HG02885 (cell line): ENCODE data around the gene ARHGEF12.

Experiments used
- ATAC-seq: cut with Tn5 transposase; IDR thresholded peaks from one replicate; pipeline ENCODE4 v1.9.1; 2021; ENCODE audit warnings: mild to moderate bottlenecking; ENCODE audit not compliant: unreplicated experiment, poor library complexity

ARHGEF12 gene

DNA sequence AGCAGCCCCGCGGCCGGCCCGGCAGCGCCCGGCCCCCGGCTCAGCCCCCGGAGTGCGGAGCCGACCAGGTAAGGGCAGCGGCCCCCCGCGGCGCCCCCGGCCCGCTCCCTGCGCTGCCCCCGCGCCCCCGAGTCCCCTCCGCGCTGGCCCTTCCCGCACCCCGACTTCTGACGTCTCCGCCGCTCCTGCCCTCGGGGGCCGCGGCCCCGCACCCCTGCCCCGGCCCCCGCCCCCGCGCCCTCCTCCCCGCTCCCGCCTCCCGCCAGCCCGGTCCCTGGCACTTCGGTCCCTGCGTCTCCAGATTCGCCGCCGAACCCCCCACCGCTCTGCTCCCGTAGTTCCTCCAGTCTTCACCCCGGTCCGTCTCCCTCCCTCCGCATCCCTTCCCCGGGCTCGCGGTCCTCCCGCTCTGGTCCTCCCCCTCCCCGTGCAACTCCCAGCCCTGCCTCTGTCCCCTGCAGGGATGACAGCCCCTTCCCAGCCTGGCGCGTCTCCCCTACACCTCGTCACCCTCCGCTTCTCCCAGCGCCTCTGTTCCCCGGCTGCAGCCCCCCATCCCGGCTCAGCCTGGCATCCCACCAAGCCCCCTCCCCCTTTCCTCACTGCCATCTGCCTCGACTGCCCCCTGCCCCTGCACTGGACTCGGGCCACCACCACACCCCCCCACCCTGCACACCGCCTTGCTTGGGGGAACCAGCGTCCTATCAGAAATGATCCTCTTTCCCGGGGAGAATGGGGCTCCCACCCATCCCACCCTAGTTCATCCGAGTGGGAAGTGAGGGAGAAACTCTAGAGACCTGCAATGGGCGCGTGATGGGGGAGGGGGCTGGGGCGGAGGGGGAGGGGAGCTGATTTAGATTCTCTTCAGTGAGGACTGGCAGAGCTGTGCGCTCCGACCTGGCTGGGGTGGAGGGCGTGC, 175.9 kb downstream of the ARHGEF12 start:
- no peak for ATAC-seq

DNA sequence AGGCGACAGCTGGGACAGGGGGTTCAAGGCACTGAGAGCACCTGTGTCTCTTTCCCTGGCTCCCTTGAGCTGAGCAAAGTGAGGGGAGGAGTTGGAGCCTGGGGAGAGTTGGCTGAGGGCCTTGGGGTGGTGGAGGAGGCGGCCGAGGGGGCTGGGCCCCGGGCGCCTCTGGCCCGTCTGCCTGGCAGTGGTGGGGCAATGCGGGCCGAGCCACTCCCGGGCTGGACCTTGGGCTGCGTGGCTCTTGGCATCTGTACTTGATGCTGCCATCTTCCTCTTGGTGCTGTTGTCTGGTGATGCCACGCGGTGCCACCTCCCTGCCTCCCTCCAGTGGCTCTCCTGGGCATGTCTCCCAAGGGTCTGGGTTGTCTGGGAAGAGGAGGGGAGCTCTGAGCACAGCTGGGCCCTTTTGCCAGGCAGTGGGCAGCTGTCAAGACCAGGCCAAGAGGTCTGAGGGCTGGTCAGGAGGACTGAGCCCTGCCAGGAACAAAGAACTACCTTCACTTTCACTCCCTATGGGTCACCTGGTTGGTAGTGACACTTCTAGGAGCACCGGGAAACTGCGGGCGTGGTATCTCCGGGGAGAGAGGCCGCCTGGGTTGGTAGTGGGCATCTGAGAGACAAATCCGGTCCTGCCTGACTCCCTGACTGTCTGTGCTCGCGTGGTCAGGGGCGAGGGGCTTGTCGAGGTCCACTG, 176.7 kb downstream of the ARHGEF12 start:
- no peak for ATAC-seq

- ATAC-seq, result no peak
Observed at GRCh38 chr11:120513436-120514315, 177.5 kb downstream of the ARHGEF12 start.

DNA sequence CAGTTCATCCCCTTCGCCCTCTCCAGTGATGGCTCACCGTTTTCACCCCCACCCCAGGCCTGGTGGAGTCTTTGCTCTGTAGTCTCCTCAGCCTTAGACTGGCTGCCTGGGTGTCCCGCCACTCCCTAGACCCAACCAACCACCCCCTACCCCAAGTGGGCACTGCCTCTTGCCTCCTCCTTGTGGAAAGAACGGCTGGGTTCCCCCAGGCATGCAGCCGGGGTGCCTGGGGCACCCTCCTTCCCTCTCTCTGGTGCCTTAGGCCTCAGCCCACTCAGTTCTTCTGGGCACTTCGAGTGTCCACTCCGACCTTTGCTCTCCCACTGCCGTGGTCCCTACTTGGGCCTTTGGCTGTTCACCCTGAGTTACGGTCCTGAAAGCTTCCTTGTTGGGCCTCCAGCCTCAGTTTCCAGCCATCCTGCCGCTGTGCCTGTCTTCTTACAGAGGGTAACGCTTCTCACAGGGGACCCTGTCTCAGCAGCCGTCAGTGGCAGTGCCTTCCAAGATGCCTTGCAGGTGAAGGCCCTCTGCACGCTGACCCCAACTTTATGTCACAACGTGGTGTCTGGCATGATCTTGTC, 178.4 kb downstream of the ARHGEF12 start:
- no peak for ATAC-seq

DNA sequence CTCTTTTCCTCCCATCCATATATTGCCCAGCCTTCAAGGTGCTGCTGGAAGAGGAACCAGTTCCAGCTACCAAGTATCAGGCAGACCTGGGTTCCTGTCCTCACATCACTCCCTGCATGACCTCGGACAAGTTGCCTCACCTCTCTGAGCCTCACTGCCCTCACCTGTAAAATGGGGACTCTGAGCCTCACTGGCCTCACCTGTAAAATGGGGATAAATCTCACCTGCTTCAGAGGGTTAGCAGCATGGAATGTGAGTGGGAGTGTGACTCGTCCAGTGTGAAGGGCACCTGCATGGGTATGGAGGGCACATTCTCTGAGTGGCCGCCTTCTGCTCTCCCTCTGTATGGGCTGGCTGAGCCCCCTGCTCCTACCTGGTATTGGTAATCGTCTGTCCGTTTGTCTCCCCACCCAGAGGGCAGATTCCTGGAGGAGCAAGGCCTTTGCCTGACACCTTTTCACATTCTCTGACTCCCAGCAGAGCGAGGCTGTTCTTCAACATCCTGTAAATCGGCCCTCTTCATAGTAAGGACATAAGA, 179.0 kb downstream of the ARHGEF12 start:
- ATAC-seq, result no peak

GRCh38 chr11:120516461-120517389, 180.5 kb downstream of the ARHGEF12 start:
- ATAC-seq, result no peak

GRCh38 chr11:120517390-120517761, 181.2 kb downstream of the ARHGEF12 start:
- ATAC-seq, result no peak

DNA sequence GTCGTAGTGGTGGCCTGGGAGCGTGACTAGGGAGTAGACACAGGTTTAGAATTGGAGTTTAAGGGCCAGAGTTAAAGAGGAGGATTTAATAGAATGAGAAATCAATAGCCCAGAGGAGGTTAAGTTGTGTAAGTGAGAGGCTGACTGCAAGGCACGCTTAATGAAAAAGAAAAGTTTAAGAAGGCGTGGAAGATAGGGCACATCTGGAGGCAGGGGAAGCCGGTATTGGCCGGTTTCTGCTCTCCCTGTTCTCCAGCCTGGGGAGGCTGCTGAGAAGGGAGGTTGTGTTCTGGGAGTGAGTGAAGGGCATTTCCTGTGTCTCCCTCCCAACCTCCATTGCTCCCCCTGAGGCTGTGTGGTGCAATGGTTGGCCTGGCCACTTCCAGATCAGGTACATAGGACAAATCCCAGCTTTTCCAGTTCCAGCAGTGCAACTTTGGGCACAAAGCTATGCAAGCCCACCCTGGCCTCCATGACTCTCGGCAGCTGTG, 181.6 kb downstream of the ARHGEF12 start:
- ATAC-seq, result no peak

- no peak for ATAC-seq
Observed at GRCh38 chr11:120518356-120518755, 182.1 kb downstream of the ARHGEF12 start.

- ATAC-seq, result no peak
Observed at GRCh38 chr11:120519474-120519873, 183.3 kb downstream of the ARHGEF12 start.

- ATAC-seq, result no peak
Observed at GRCh38 chr11:120520091-120520822, 184.0 kb downstream of the ARHGEF12 start.

GRCh38 chr11:120521176-120521575, 185.0 kb downstream of the ARHGEF12 start:
- no peak for ATAC-seq

- ATAC-seq, result no peak
Observed at GRCh38 chr11:120522021-120522420, 185.8 kb downstream of the ARHGEF12 start.

DNA sequence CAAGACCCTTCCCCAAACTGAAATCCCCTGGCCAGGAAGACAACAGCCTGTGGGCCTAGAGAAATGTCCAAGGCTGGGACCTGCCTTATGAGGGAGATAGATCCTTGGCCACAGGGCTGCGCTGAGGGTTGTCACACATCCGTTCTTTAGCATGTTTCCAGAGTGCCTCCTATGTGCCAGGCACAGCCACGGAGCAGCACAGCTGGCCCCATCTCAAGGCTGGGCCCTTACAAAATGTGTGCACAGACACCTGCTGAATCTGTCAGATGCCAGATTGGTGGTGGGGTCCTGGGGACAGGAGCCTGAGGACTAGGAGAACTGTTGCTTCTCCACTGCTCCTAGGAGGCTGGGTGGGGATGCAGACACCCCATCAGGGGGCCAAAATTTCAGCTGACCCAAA, 186.5 kb downstream of the ARHGEF12 start:
- ATAC-seq, result no peak

- ATAC-seq, result no peak
Observed at GRCh38 chr11:120523196-120523595, 187.0 kb downstream of the ARHGEF12 start.

- ATAC-seq, result no peak
Observed at GRCh38 chr11:120524536-120525085, 188.4 kb downstream of the ARHGEF12 start.

GRCh38 chr11:120525261-120526171, 189.3 kb downstream of the ARHGEF12 start:
- ATAC-seq, result no peak
